ENCODE results near the gene HERC5. TPM values are rescaled to one million over a fixed set of nuclear protein-coding genes. Genes with fewer than 3 reads are reported as not detected.

HERC5 gene
- total and polyA plus RNA-seq, 8 donors: 1.7 to 11.6 (median 3.2) TPM; not detected in 1

- no peak for TF ChIP-seq EP300 (IDR thresholded peaks at IDR 0.05)
- TF ChIP-seq CTCF (IDR thresholded peaks at IDR 0.05): no peak
- no peak for TF ChIP-seq POLR2A (IDR thresholded peaks at IDR 0.05)
- no peak for TF ChIP-seq POLR2AphosphoS5 (IDR thresholded peaks at IDR 0.05)
- Histone ChIP-seq H3K36me3 (peaks cover 0 to 10% (median 3%) of the 10 kb centered on the region in 4 donors), H3K27ac (no peak overlapping the region), H3K4me3 (no peak overlapping the region), H3K9me3 (no peaks in the 10 kb centered on the region), H3K4me1 (peaks cover 8 to 15% (median 11%) of the 10 kb centered on the region in 4 donors), H3K27me3 (no peaks in the 10 kb centered on the region)
- 83 to 92% (median 90%) methylated on average over 3 of the region's 3 CpGs for WGBS, 5 donors
- no peak for DNase-seq
- intact Hi-C loops (cut with DNase I; ENCODE audit: low total_unique reads): loop anchor here (5.0 to 10.0 kb wide), 2 partner anchors 144 to 476 kb away; no protein-coding TSS in a partner anchor
These were observed 54.3 kb downstream of the HERC5 start for GRCh38 chr4:88511236-88511635.

DNA sequence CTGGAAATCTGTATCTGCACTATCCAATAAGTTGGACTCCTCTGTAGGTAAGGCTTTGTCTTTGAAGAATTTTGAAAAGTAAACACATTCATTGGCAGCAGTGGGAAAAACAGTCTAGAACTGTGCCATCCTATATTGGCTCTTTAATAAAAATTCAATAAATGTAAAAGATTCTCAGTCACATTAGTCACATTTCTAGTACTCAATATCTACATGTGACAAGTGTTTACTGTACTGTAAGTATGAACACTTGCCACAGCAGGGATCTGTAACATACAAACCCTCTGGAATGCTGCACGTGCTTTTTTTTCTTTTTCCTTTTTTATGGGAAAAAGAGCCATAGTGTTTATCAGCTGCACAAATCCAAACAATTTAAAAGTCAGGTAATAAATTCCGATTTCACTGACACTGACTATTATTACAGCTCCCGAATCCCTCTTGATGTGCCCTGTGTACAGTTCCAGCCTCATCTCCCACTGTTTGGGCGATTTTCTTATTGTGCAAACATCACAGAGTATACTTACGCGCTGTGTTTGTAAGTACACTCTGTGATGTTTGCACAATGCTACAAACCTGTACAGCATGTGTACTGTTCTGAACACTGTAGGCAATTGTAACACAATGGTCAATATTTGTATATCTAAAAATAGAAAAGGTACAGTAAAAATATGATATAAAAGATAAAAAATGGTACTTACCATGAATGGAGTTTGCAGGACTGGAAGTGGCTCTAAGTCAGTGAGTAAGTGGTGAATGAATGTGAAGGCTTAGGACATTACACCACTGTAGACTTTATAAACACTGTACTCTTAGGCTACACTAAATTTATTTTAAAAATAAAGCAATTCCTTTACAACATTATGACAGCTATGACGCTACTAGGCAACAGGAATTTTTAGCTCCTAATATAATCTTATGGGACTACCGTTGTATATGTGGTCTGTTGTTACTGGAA is 57.9 kb downstream of the HERC5 start:
- WGBS, 5 donors: 27 to 50% (median 38%) methylated on average over 8 of the region's 8 CpGs
- H3K27ac ChIP-seq: peak overlapping the region in 1 of 5 donors; percentile 31
- intact Hi-C loops (cut with DNase I; ENCODE audit: low total_unique reads): loop anchor here (5.0 to 10.0 kb wide), 3 partner anchors 148 to 480 kb away; no protein-coding TSS in a partner anchor

GRCh38 chr4:88516746-88517145 is 59.8 kb downstream of the HERC5 start:
- no peak for TF ChIP-seq CTCF (IDR thresholded peaks at IDR 0.05)
- no peak for TF ChIP-seq POLR2A (IDR thresholded peaks at IDR 0.05)
- TF ChIP-seq POLR2AphosphoS5 (IDR thresholded peaks at IDR 0.05): no peak
- no peak for TF ChIP-seq EP300 (IDR thresholded peaks at IDR 0.05)
- WGBS, 5 donors: 86 to 97% (median 92%) methylated on average over 3 of the region's 3 CpGs
- intact Hi-C loops (cut with DNase I; ENCODE audit: low total_unique reads): loop anchor here (5.0 to 10.0 kb wide), 2 partner anchors 299 to 482 kb away; no protein-coding TSS in a partner anchor
- Histone ChIP-seq H3K4me3 (no peak overlapping the region), H3K27ac (no peak overlapping the region), H3K9me3 (no peaks in the 10 kb centered on the region), H3K27me3 (no peaks in the 10 kb centered on the region), H3K4me1 (peaks cover 8 to 21% (median 15%) of the 10 kb centered on the region in 4 donors), H3K36me3 (peaks cover 7 to 28% (median 20%) of the 10 kb centered on the region in 4 donors)
- no peak for DNase-seq

More for the DNA sequence above, 57.9 kb downstream of the HERC5 start:
- Histone ChIP-seq H3K27me3 (no peaks in the 10 kb centered on the region), H3K36me3 (peaks cover 0 to 10% (median 6%) of the 10 kb centered on the region in 4 donors), H3K4me3 (no peak overlapping the region), H3K4me1 (peaks cover 8 to 15% (median 11%) of the 10 kb centered on the region in 4 donors), H3K9me3 (no peaks in the 10 kb centered on the region)
- peak in 1 of 2 donors; percentile 63 for DNase-seq
- TF ChIP-seq CTCF (IDR thresholded peaks at IDR 0.05) (no peak), EP300 (IDR thresholded peaks at IDR 0.05) (no peak), POLR2AphosphoS5 (IDR thresholded peaks at IDR 0.05) (peak in 2 of 3 donors; percentile 24 to 51)

DNA sequence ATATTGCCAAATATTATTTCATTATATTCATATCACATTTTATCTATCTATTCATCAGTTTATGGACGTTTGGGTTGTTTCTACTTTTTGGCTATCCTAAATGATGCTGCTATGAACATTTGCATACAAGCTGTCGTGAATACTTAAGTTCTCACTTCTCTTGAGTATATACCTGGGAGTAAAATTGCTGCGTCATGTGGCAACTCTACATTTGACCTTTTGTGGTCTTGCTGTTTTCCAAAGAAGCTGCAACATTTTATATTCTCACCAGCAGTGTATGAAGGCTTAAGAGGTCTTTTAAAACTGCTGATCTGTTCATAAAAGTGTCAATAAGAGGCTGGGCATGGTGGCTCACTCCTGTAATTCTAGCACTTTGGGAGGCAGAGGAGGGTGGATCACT is 60.9 kb downstream of the HERC5 start:
- no peaks in the 10 kb centered on the region for H3K9me3 ChIP-seq
- peaks cover 7 to 28% (median 21%) of the 10 kb centered on the region in 4 donors for H3K36me3 ChIP-seq
- 63 to 74% (median 68%) methylated on average over 3 of the region's 3 CpGs for WGBS, 5 donors
- no peak for DNase-seq
- H3K4me3 ChIP-seq: no peak overlapping the region
- H3K27me3 ChIP-seq: no peaks in the 10 kb centered on the region
- no peak overlapping the region for H3K27ac ChIP-seq
- peaks cover 8 to 32% (median 23%) of the 10 kb centered on the region in 4 donors for H3K4me1 ChIP-seq
- intact Hi-C loops (cut with DNase I; ENCODE audit: low total_unique reads): loop anchor here (5.0 to 10.0 kb wide), 2 partner anchors 301 to 483 kb away; no protein-coding TSS in a partner anchor
- TF ChIP-seq POLR2AphosphoS5 (IDR thresholded peaks at IDR 0.05) (no peak), POLR2A (IDR thresholded peaks at IDR 0.05) (no peak), CTCF (IDR thresholded peaks at IDR 0.05) (no peak), EP300 (IDR thresholded peaks at IDR 0.05) (no peak)
